HCT116 (cell line): ENCODE data around the gene CENPX. TPM values are rescaled to one million over a fixed set of nuclear protein-coding genes. Genes with fewer than 3 reads are reported as not detected.

Experiments used
- ATAC-seq: fragments of 200-7000 bp; cut with Tn5 transposase; 2 replicates; pipeline ENCODE4 v1.9.1; 2020; ENCODE audit warnings: mild to moderate bottlenecking, moderate library complexity
- BruUV-seq: library from RNA; stranded (reverse); fragments of 400-500 nt; replicated peaks from 2 replicates; lab custom pipeline; 2021; lab: Mats Ljungman, UMichigan
- CTCF ChIA-PET: fragments of 300-600 bp; sonication (Branson Sonifier 250); formaldehyde crosslinking; loops from one replicate; lab custom pipeline; 2021; ENCODE audit warnings: antibody characterized with exemption; lab: Charles Lee
- POLR2A ChIA-PET: fragments of 300-600, 350-600 bp; sonication (Branson Sonifier 250); formaldehyde crosslinking; loops from one replicate; lab custom pipeline; 2021; ENCODE audit warnings: antibody characterized with exemption; lab: Charles Lee
- RAD21 ChIA-PET, 2 experiments: fragments of 300-600 bp; sonication (Branson Sonifier 250); formaldehyde crosslinking; loops; one replicate each; lab custom pipeline; 2023; ENCODE audit warnings: low total read pairs in 2 of 2; ENCODE audit not compliant: uncharacterized antibody in 2 of 2, unreplicated experiment in 2 of 2, low non-redundant PET in 1 of 2; lab: Charles Lee
- DNase-seq: peaks from one replicate; pipeline ENCODE4 v3.0.0-alpha.2; 2010; ENCODE audit warnings: low read depth, low spot score
- H2AFZ ChIP-seq: fragments of 200-600 bp; shearing (Covaris generic), sonication (generic); 2 replicates; pipeline ENCODE4 v1.6.1; 2017; ENCODE audit warnings: low read depth, mixed run types, mixed read lengths, antibody characterized with exemption, low read length; ENCODE audit not compliant: poor library complexity, severe bottlenecking
- H3K27ac ChIP-seq: 2 replicates; pipeline ENCODE4 v1.5.1; 2012; ENCODE audit warnings: low read depth, low read length
- H3K27me3 ChIP-seq: fragments of 200-600 bp; sonication (generic); 2 replicates; pipeline ENCODE4 v1.6.1; 2016; ENCODE audit warnings: mixed run types, low read length, mixed read lengths; ENCODE audit not compliant: insufficient read depth
- H3K36me3 ChIP-seq, 2 experiments: fragments of 200-500 bp in 1 of 2; fragments of 200-600 bp in 1 of 2; sonication (Bioruptor generic) in 1 of 2; sonication (generic) in 1 of 2; 2 replicates each; pipeline versions ENCODE4 v1.5.1 to v1.6.1; 2014 to 2016; ENCODE audit warnings: low read length in 2 of 2, inconsistent platforms in 1 of 2, mixed read lengths in 1 of 2, mixed run types in 1 of 2; ENCODE audit not compliant: insufficient read depth in 2 of 2, control insufficient read depth in 1 of 2
- H3K4me1 ChIP-seq, 2 experiments: fragments of 200-600 bp in 1 of 2; sonication (generic) in 1 of 2; 2 replicates each; pipeline versions ENCODE4 v1.5.1 to v1.6.1; 2012 to 2017; ENCODE audit warnings: low read length in 2 of 2, inconsistent platforms in 1 of 2, mild to moderate bottlenecking in 1 of 2, mixed read lengths in 1 of 2, mixed run types in 1 of 2, moderate library complexity in 1 of 2; ENCODE audit not compliant: insufficient read depth in 2 of 2, control insufficient read depth in 1 of 2
- H3K4me2 ChIP-seq: fragments of 200-600 bp; sonication (generic); 2 replicates; pipeline ENCODE4 v1.6.1; 2017; ENCODE audit warnings: mixed run types, low read length, mixed read lengths
- H3K4me3 ChIP-seq, 2 experiments: fragments of 200-600 bp in 1 of 2; sonication (generic) in 1 of 2; replicated peaks in 1 of 2; 2 replicates each; pipeline ENCODE4 v1.5.1; 2011 to 2016; ENCODE audit warnings: low read length in 2 of 2, control low read depth in 1 of 2, low read depth in 1 of 2, mild to moderate bottlenecking in 1 of 2, mixed read lengths in 1 of 2, mixed run types in 1 of 2
- H3K79me2 ChIP-seq: fragments of 200-600 bp; sonication (generic); 2 replicates; pipeline ENCODE4 v1.6.1; 2017; ENCODE audit warnings: mild to moderate bottlenecking, mixed run types, low read length, moderate library complexity, mixed read lengths; ENCODE audit not compliant: insufficient read depth
- H3K9ac ChIP-seq: fragments of 200-600 bp; sonication (generic); 2 replicates; pipeline ENCODE4 v1.6.1; 2016; ENCODE audit warnings: low read length, mixed read lengths
- H3K9me2 ChIP-seq: fragments of 200-600 bp; sonication (generic), shearing (Covaris generic); 2 replicates; pipeline ENCODE4 v1.6.1; 2017; ENCODE audit warnings: mixed run types, mild to moderate bottlenecking, moderate library complexity; ENCODE audit not compliant: insufficient read depth
- H3K9me3 ChIP-seq, 2 experiments: fragments of 200-500 bp in 1 of 2; fragments of 200-600 bp in 1 of 2; sonication (Bioruptor generic) in 1 of 2; sonication (generic) in 1 of 2; 2 replicates each; pipeline ENCODE4 v1.6.1; 2014 to 2017; ENCODE audit warnings: low read length in 2 of 2, mixed read lengths in 2 of 2, inconsistent platforms in 1 of 2, low read depth in 1 of 2, mild to moderate bottlenecking in 1 of 2, mixed run types in 1 of 2, moderate library complexity in 1 of 2; ENCODE audit not compliant: control insufficient read depth in 1 of 2, insufficient read depth in 1 of 2
- H4K20me1 ChIP-seq: fragments of 200-600 bp; sonication (generic), shearing (Covaris generic); 2 replicates; pipeline ENCODE4 v1.6.1; 2017; ENCODE audit warnings: mixed run types, mild to moderate bottlenecking, moderate library complexity; ENCODE audit not compliant: insufficient read depth
- ATF3 ChIP-seq: IDR thresholded peaks from 2 replicates; pipeline ENCODE4 v1.6.1; 2012
- CTCF ChIP-seq, 3 experiments: fragments of 200-600 bp in 1 of 3; sonication (generic) in 1 of 3; IDR thresholded peaks in 2 of 3; conservative IDR thresholded peaks in 1 of 3; 2 replicates each; pipeline ENCODE4 v1.5.1; 2012 to 2017; ENCODE audit warnings: low read depth in 2 of 3, low read length in 2 of 3, antibody characterized with exemption in 1 of 3, borderline replicate concordance in 1 of 3, control low read depth in 1 of 3, mild to moderate bottlenecking in 1 of 3, mixed read lengths in 1 of 3, mixed run types in 1 of 3, moderate library complexity in 1 of 3; ENCODE audit not compliant: insufficient read depth in 1 of 3
- EZH2 ChIP-seq: fragments of 200-600 bp; sonication (generic); IDR thresholded peaks from 2 replicates; pipeline ENCODE4 v1.6.1; 2017; ENCODE audit warnings: antibody characterized with exemption, mixed run types
- EZH2phosphoT487 ChIP-seq: fragments of 200-600 bp; IDR thresholded peaks from 2 replicates; pipeline ENCODE4 v1.6.1; 2018; ENCODE audit warnings: antibody characterized with exemption, borderline replicate concordance
- FOSL1 ChIP-seq: IDR thresholded peaks from 2 replicates; pipeline ENCODE4 v1.6.1; 2012; ENCODE audit warnings: low read depth
- JUND ChIP-seq: IDR thresholded peaks from 2 replicates; pipeline ENCODE4 v1.6.1; 2012
- REST ChIP-seq: IDR thresholded peaks from 2 replicates; pipeline ENCODE4 v1.6.1; 2012; ENCODE audit warnings: low read depth
- SIN3A ChIP-seq: IDR thresholded peaks from 2 replicates; pipeline ENCODE4 v1.6.1; 2012; ENCODE audit warnings: low read depth
- YY1 ChIP-seq: IDR thresholded peaks from 2 replicates; pipeline ENCODE4 v1.6.1; 2011; ENCODE audit warnings: low read length, low read depth, moderate library complexity, mild to moderate bottlenecking; ENCODE audit not compliant: insufficient replicate concordance; ENCODE audit errors: extremely low read depth
- ZNF274 ChIP-seq: fragments of 200-500 bp; sonication (Bioruptor generic); IDR thresholded peaks from 2 replicates; pipeline ENCODE4 v1.6.1; 2014; ENCODE audit warnings: mild to moderate bottlenecking, low read depth, low read length, inconsistent platforms
- intact Hi-C: fragments of 100-400 bp; cut with micrococcal nuclease; formaldehyde crosslinking; loops from 2 replicates; pipeline ENCODE4 v1.10.0; 2022
- total RNA-seq: library from RNA; stranded (reverse); gene quantifications from one replicate; pipeline ENCODE4 v1.2.1, GENCODE V29; 2021; ENCODE audit not compliant: unreplicated experiment
- TF ChIP-seq, protein P1 (sequence below): IDR thresholded peaks from 2 replicates; pipeline ENCODE4 v1.6.1; 2011; ENCODE audit warnings: mild to moderate bottlenecking, low read length, moderate library complexity; ENCODE audit not compliant: insufficient replicate concordance; ENCODE audit errors: extremely low read depth

CENPX gene
- total RNA-seq, 1 experiment from 2014 or later, result 184 TPM

DNA sequence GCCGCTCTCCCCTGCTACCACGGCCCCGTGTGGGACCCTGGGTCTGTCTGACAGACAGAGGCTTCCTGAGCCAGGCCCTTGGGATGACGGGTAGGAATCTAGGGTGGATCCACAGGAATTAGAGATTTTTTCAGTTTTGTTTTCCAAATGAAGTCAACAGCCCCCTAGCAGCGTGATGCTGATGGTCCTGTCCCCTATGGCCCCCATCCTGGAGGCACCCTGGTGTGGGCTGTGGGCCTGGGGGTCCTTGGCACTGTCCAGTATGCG, 15.5 kb downstream of the CENPX start:
- no peaks in the 10 kb centered on the region for H3K9me2 ChIP-seq
- CTCF ChIA-PET, result no interaction called here

GRCh38 chr17:82006468-82007227, 16.0 kb downstream of the CENPX start:
- Histone ChIP-seq H3K36me3 (no peaks in the 10 kb centered on the region), H3K4me3 (no peak overlapping the region), H3K27ac (peak overlapping the region; percentile 10; the same call in 1 of the 2 replicates), H3K9me2 (no peaks in the 10 kb centered on the region), H3K27me3 (no peaks in the 10 kb centered on the region), H3K79me2 (no peaks in the 10 kb centered on the region), H3K9ac (peak overlapping the region; percentile 11; the same call in 1 of the 2 replicates), H3K4me2 (no peak overlapping the region), H3K9me3 (no peaks in the 10 kb centered on the region), H2AFZ (no peak overlapping the region), H4K20me1 (no peaks in the 10 kb centered on the region), H3K4me1 (peaks cover 32 to 39% of the 10 kb centered on the region in 2 experiments)
- CTCF ChIA-PET, result no interaction called here
- intact Hi-C loops, result no loop called here
- BruUV-seq, result no TSS peak
- RAD21 ChIA-PET, result no interaction called here
- no peak for DNase-seq
- POLR2A ChIA-PET, result no interaction called here
- ATAC-seq, result no peak
- TF ChIP-seq JUND (no peak), FOSL1 (no peak), EZH2 (no peak), YY1 (no peak), REST (no peak), ATF3 (no peak), EZH2phosphoT487 (no peak), CTCF (IDR thresholded peaks at IDR 0.05 in 2 of 3, conservative IDR thresholded peaks at IDR 0.05 in 1 of 3; ENCODE audit: borderline replicate concordance in 1 of 3, insufficient read depth in 1 of 3, low read depth in 2 of 3, low read length in 2 of 3) (no peak)
- TF ChIP-seq, protein P1, sequence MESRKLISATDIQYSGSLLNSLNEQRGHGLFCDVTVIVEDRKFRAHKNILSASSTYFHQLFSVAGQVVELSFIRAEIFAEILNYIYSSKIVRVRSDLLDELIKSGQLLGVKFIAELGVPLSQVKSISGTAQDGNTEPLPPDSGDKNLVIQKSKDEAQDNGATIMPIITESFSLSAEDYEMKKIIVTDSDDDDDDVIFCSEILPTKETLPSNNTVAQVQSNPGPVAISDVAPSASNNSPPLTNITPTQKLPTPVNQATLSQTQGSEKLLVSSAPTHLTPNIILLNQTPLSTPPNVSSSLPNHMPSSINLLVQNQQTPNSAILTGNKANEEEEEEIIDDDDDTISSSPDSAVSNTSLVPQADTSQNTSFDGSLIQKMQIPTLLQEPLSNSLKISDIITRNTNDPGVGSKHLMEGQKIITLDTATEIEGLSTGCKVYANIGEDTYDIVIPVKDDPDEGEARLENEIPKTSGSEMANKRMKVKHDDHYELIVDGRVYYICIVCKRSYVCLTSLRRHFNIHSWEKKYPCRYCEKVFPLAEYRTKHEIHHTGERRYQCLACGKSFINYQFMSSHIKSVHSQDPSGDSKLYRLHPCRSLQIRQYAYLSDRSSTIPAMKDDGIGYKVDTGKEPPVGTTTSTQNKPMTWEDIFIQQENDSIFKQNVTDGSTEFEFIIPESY, result no peak

More for the DNA sequence above, 15.5 kb downstream of the CENPX start:
- ATAC-seq (no peak), DNase-seq (no peak)
- H3K4me2 ChIP-seq, result no peak overlapping the region
- H3K27ac ChIP-seq, result no peak overlapping the region; the same call in 1 of the 2 replicates
- no peaks in the 10 kb centered on the region for H3K36me3 ChIP-seq
- intact Hi-C loops, result no loop called here
- H4K20me1 ChIP-seq, result no peaks in the 10 kb centered on the region
- ChIA-PET POLR2A (no interaction called here), RAD21 (no interaction called here)
- peaks cover 28 to 35% of the 10 kb centered on the region in 2 experiments for H3K4me1 ChIP-seq
- no peaks in the 10 kb centered on the region for H3K9me3 ChIP-seq
- no peak overlapping the region for H3K9ac ChIP-seq
- no peaks in the 10 kb centered on the region for H3K79me2 ChIP-seq
- H3K4me3 ChIP-seq, result no peak overlapping the region
- H2AFZ ChIP-seq, result no peak overlapping the region
- BruUV-seq, result no TSS peak
- H3K27me3 ChIP-seq, result no peaks in the 10 kb centered on the region
- TF ChIP-seq EZH2 (no peak), ZNF274 (no peak), FOSL1 (no peak), SIN3A (no peak)
